NT2/D1 (cell line): ENCODE measurements around the gene NIM1K.

ENCODE experiments used
- DNase-seq: peaks from one replicate; pipeline ENCODE4 v3.0.0-alpha.2; 2011; ENCODE audit warnings: low read depth, low spot score
- H3K27me3 ChIP-seq: 2 replicates; pipeline ENCODE4 v1.6.0; 2011; ENCODE audit warnings: mild to moderate bottlenecking; ENCODE audit not compliant: insufficient read length, insufficient read depth
- H3K36me3 ChIP-seq: 2 replicates; pipeline ENCODE4 v1.6.1; 2011; ENCODE audit warnings: mild to moderate bottlenecking, low read length, mixed read lengths; ENCODE audit not compliant: insufficient read depth, insufficient read length
- H3K4me1 ChIP-seq: 2 replicates; pipeline ENCODE4 v1.5.1; 2011; ENCODE audit not compliant: insufficient read depth, insufficient read length
- H3K4me3 ChIP-seq: 2 replicates; pipeline ENCODE4 v1.5.1; 2011; ENCODE audit warnings: low read depth; ENCODE audit not compliant: insufficient read length
- H3K9ac ChIP-seq: 2 replicates; pipeline ENCODE4 v1.6.0; 2011; ENCODE audit warnings: low read depth; ENCODE audit not compliant: insufficient read length
- H3K9me3 ChIP-seq: 2 replicates; pipeline ENCODE4 v1.5.1; 2011; ENCODE audit warnings: mild to moderate bottlenecking, low read length; ENCODE audit not compliant: insufficient read depth
- SUZ12 ChIP-seq: IDR thresholded peaks from 2 replicates; pipeline ENCODE4 v1.6.1; 2011; ENCODE audit not compliant: insufficient read length, insufficient read depth; ENCODE audit errors: extremely low read depth
- YY1 ChIP-seq: IDR thresholded peaks from 2 replicates; pipeline ENCODE4 v1.6.1; 2011; ENCODE audit not compliant: insufficient read length, insufficient read depth
- ZNF274 ChIP-seq: IDR thresholded peaks from 2 replicates; pipeline ENCODE4 v1.6.1; 2011; ENCODE audit warnings: mild to moderate bottlenecking, low read depth, low read length

The NIM1K gene

DNA sequence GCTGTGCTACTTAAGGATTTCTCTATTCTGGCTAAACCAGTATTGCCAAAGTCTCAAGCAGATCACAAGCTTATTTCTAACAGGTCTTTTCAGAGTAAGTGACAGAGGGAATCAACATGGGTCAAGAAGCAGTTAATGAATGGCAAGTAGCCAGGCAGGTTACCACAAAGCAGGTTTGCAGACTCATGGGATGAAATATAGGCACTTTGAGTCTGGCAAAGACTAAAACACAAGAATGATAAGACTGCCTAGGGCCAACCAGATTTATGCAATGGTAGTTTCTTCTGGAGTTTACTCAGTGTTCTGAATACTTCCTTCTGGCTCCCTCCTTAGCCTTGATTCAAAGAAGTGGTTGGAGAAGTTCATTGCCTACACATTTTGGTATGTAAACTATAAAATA lies 117.6 kb downstream of the NIM1K start:
- Histone ChIP-seq H3K4me3 (peak overlapping the region; percentile 2), H3K27me3 (no peaks in the 10 kb centered on the region), H3K9ac (no peak overlapping the region), H3K36me3 (peaks cover 34% of the 10 kb centered on the region), H3K4me1 (no peaks in the 10 kb centered on the region), H3K9me3 (no peaks in the 10 kb centered on the region)
- no peak for DNase-seq
- TF ChIP-seq YY1 (no peak), ZNF274 (no peak)

GRCh38 chr5:43312076-43312661 lies 120.1 kb downstream of the NIM1K start:
- TF ChIP-seq ZNF274 = no peak
- no peak for TF ChIP-seq YY1
- DNase-seq = no peak
- H3K36me3 ChIP-seq = peaks cover 30% of the 10 kb centered on the region
- H3K4me3 ChIP-seq = peak overlapping the region; percentile 96
- H3K9ac ChIP-seq = peak overlapping the region; percentile 94
- no peaks in the 10 kb centered on the region for H3K4me1 ChIP-seq
- no peaks in the 10 kb centered on the region for H3K9me3 ChIP-seq
- H3K27me3 ChIP-seq = no peaks in the 10 kb centered on the region

GRCh38 chr5:43312699-43313034 lies 120.6 kb downstream of the NIM1K start:
- no peak for TF ChIP-seq SUZ12
- no peak for TF ChIP-seq ZNF274
- no peak for TF ChIP-seq YY1
- H3K9ac ChIP-seq = peak overlapping the region; percentile 94
- no peak for DNase-seq
- peaks cover 25% of the 10 kb centered on the region for H3K36me3 ChIP-seq
- peak overlapping the region; percentile 96 for H3K4me3 ChIP-seq
- no peaks in the 10 kb centered on the region for H3K4me1 ChIP-seq
- H3K27me3 ChIP-seq = no peaks in the 10 kb centered on the region
- no peaks in the 10 kb centered on the region for H3K9me3 ChIP-seq

DNA sequence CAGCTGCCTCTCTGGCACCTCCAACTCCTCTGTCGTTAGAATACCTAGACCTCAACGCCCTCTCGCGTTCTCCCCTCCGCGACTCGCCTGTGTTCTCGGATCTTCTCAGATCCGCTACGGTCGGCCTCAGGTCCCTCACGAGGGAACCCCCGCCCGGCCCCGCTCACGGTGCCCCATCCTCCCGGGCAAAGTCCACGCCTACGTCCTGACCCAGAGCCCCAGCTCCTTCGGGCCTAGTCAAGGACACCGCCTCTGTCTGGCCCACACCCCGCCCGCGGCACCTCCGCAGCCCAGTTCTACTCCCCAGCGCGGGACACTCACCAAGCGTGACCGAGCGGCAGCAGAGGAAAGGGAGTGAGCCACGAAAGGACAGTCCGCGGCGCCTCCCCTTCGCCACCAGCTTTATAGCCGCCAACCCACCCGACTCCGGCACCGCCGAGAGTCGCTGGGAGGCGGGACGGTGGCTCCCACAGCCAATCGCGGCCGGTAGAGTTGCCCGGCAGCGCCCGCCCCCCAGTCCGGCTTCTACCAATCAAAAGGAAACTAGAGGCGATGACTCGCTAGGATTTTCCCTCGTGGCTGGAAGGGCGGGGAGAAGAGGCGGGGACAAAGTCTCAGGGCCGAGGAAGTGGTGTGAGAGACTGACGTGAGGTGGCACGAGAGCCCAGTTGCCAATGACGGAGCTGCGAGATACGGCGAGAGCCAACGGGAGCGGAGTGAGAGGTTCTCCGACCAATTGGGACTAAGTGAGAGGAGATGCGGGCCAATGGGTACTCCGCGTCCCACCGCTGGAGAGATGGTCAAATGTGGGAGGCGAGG lies 121.2 kb downstream of the NIM1K start, which contains the start of gene HMGCS1:
Gene HMGCS1, minus strand, starts transcription at position 378 of the 819 bp plus-strand sequence. CDS start 14,447 bp downstream, outside the sequence.
- Histone ChIP-seq H3K4me1 (no peaks in the 10 kb centered on the region), H3K9me3 (no peaks in the 10 kb centered on the region), H3K4me3 (peak within 1 kb of the TSS; percentile 96), H3K9ac (peak within 1 kb of the TSS; percentile 94), H3K27me3 (no peaks in the 10 kb centered on the region), H3K36me3 (peaks cover 20% of the 10 kb centered on the region)
- DNase-seq = peak; percentile 95
- TF ChIP-seq YY1 = no peak
- no peak for TF ChIP-seq SUZ12
- TF ChIP-seq ZNF274 = no peak

GRCh38 chr5:43313854-43314457 lies 121.9 kb downstream of the NIM1K start:
- DNase-seq = no peak
- H3K9ac ChIP-seq = no peak overlapping the region

DNA sequence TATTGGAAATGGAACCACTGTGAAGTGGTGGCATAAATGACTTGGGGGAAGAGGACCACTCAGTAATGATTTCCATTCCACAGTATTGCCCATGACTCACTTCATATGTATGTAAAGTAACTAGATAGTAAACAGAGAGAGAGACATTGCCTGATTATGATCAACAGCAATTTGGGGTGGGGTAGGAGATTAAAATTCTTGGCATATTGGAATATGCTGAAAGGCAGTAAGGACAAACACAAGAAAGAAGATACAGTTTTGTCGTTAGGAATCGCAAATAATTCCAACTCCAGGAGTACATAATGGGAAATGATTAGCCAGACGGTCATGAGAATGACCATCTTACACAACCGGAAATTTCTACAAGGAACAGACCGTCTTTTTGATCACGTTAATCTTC lies 122.7 kb downstream of the NIM1K start:
- TF ChIP-seq ZNF274 (no peak), YY1 (no peak), SUZ12 (no peak)
- no peak overlapping the region for H3K4me3 ChIP-seq
- no peaks in the 10 kb centered on the region for H3K27me3 ChIP-seq
- H3K4me1 ChIP-seq = no peaks in the 10 kb centered on the region
- H3K36me3 ChIP-seq = peaks cover 15% of the 10 kb centered on the region
- H3K9me3 ChIP-seq = no peaks in the 10 kb centered on the region
- DNase-seq = no peak
- H3K9ac ChIP-seq = no peak overlapping the region

More at GRCh38 chr5:43313854-43314457, 121.9 kb downstream of the NIM1K start:
- peaks cover 20% of the 10 kb centered on the region for H3K36me3 ChIP-seq
- TF ChIP-seq YY1 (no peak), ZNF274 (no peak), SUZ12 (no peak)
- H3K4me1 ChIP-seq = no peaks in the 10 kb centered on the region
- no peaks in the 10 kb centered on the region for H3K9me3 ChIP-seq
- H3K4me3 ChIP-seq = no peak overlapping the region
- H3K27me3 ChIP-seq = no peaks in the 10 kb centered on the region

DNA sequence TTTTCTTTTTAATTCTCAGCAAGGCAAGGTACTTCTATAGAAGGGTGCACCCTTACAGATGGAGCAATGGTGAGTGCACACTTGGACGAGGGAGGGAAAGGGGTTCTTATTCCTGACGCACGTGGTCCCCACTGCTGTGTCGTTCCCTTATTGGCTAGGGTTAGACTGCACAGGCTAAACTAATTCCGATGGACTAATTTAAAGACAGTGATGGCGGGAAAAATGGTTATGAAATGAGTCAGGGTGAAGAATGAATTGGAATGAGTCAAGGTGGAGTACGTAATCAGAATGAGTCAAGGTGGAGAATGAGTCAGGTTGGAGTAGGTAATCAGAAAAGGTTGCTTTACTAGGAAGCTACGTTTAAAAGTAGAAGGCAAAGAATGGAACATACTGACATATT lies 123.2 kb downstream of the NIM1K start:
- Histone ChIP-seq H3K9ac (no peak overlapping the region), H3K4me3 (no peak overlapping the region), H3K9me3 (no peaks in the 10 kb centered on the region), H3K4me1 (no peaks in the 10 kb centered on the region), H3K36me3 (peaks cover 11% of the 10 kb centered on the region), H3K27me3 (no peaks in the 10 kb centered on the region)
- DNase-seq = no peak
- TF ChIP-seq YY1 (no peak), ZNF274 (no peak), SUZ12 (no peak)
